Endothelial cell (in vitro differentiated cells): ENCODE data around the gene SLC44A5. TPM values are rescaled to one million over a fixed set of nuclear protein-coding genes. Genes with fewer than 3 reads are reported as not detected.

Source experiments
- DNase-seq: peaks from one replicate; pipeline ENCODE4 v3.0.0; 2021; ENCODE audit warnings: low spot score
- H3K27ac Mint-ChIP-seq: one replicate; pipeline ENCODE4 v1.8.0; 2021; ENCODE audit warnings: mixed read lengths, inconsistent platforms; ENCODE audit not compliant: unreplicated experiment
- H3K27me3 Mint-ChIP-seq: one replicate; pipeline ENCODE4 v1.8.0; 2021; ENCODE audit warnings: mild to moderate bottlenecking, moderate library complexity, mixed read lengths, inconsistent platforms; ENCODE audit not compliant: unreplicated experiment
- H3K36me3 Mint-ChIP-seq: one replicate; pipeline ENCODE4 v1.8.0; 2021; ENCODE audit warnings: mild to moderate bottlenecking, low read depth, mixed read lengths, inconsistent platforms; ENCODE audit not compliant: unreplicated experiment
- H3K4me1 Mint-ChIP-seq: one replicate; pipeline ENCODE4 v1.8.0; 2021; ENCODE audit warnings: mild to moderate bottlenecking, mixed read lengths, inconsistent platforms; ENCODE audit not compliant: unreplicated experiment
- H3K4me3 Mint-ChIP-seq: one replicate; pipeline ENCODE4 v1.8.0; 2021; ENCODE audit warnings: mild to moderate bottlenecking, mixed read lengths, inconsistent platforms; ENCODE audit not compliant: unreplicated experiment
- H3K9me3 Mint-ChIP-seq: one replicate; pipeline ENCODE4 v1.8.0; 2021; ENCODE audit warnings: mixed read lengths, inconsistent platforms; ENCODE audit not compliant: unreplicated experiment
- total RNA-seq: library from RNA; stranded (reverse); fragmentation: NEBNext Ultra II Directional; extraction: Animal tissue kit (Norgen Biotek cat#: 25700); gene quantifications from one replicate; pipeline ENCODE4 v1.2.1, GENCODE V29; 2021; ENCODE audit not compliant: unreplicated experiment
- TF ChIP-seq, protein P1 (sequence below): fragments of 200-600 bp; sonication (generic); IDR thresholded peaks from one replicate; pipeline ENCODE4 v1.5.0; 2021; ENCODE audit warnings: antibody characterized with exemption; ENCODE audit not compliant: unreplicated experiment

Gene SLC44A5
- total RNA-seq, 1 donor from 2014 or later = 3.4 TPM

DNA sequence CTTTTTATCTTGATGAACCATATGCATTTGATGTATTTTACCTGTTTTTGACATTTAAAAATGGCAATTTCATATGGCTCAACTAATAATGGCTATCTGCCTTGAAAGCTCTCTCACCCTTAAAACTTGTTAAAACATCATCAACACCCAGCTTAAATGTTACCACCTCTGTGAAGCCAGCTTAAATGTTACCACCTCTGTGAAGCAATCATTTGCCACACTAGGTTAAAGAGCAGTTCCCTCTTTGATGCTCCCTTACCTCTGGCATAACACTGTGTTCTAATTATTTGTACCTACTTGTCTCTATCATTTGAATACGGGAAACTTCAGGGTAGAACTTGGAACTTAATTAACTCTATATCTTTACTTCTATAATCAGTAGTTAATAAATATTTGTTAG lies 294.7 kb downstream of the SLC44A5 start:
- peaks cover 1% of the 10 kb centered on the region for H3K27me3 Mint-ChIP-seq
- H3K4me3 Mint-ChIP-seq = no peak overlapping the region
- H3K4me1 Mint-ChIP-seq = no peaks in the 10 kb centered on the region
- H3K9me3 Mint-ChIP-seq = no peaks in the 10 kb centered on the region
- no peaks in the 10 kb centered on the region for H3K36me3 Mint-ChIP-seq
- no peak overlapping the region for H3K27ac Mint-ChIP-seq
- DNase-seq = no peak
- TF ChIP-seq, protein P1, sequence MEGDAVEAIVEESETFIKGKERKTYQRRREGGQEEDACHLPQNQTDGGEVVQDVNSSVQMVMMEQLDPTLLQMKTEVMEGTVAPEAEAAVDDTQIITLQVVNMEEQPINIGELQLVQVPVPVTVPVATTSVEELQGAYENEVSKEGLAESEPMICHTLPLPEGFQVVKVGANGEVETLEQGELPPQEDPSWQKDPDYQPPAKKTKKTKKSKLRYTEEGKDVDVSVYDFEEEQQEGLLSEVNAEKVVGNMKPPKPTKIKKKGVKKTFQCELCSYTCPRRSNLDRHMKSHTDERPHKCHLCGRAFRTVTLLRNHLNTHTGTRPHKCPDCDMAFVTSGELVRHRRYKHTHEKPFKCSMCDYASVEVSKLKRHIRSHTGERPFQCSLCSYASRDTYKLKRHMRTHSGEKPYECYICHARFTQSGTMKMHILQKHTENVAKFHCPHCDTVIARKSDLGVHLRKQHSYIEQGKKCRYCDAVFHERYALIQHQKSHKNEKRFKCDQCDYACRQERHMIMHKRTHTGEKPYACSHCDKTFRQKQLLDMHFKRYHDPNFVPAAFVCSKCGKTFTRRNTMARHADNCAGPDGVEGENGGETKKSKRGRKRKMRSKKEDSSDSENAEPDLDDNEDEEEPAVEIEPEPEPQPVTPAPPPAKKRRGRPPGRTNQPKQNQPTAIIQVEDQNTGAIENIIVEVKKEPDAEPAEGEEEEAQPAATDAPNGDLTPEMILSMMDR = no peak

DNA sequence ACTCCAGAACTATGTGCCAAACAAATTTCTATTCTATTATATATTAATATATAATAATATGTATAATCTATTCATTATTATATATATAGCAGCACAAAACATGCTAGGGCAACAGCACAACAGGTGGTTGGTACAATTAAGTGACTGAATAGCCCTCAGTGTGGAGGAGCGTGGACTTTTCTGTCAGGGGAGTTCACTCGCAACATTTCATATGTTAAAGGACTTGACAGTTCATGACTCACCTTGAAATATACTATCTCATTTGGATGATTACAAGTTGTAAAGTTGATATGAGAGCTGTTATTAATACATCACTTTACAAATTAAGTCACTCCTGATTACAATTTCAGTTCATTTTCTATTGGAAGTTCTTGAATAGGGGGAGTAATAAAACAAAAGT lies 298.3 kb downstream of the SLC44A5 start:
- Mint-ChIP-seq H3K36me3 (no peaks in the 10 kb centered on the region), H3K27me3 (no peaks in the 10 kb centered on the region)

DNA sequence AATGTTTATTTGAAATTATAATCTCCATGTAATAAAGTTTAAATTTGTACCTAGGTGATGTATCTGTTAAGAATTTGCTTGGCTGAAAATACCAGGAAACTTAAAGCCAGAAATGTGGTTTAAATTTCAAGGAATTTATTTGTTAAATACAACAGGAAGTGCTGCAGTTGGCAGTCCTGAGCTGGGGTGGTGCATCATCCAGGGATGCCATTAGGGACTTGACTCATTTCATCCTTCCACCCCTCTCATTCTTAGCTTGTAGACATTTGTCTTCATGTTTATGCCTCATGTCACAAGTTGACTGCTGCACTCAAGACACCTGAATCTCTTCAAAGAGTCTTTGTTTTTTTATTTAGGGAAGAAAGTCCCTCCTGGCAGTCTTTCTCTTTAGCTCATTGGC lies 300.8 kb downstream of the SLC44A5 start:
- Mint-ChIP-seq H3K4me1 (no peaks in the 10 kb centered on the region), H3K9me3 (no peaks in the 10 kb centered on the region)
- DNase-seq = no peak

More for the DNA sequence above, 298.3 kb downstream of the SLC44A5 start:
- Mint-ChIP-seq H3K27ac (no peak overlapping the region), H3K9me3 (no peaks in the 10 kb centered on the region), H3K4me3 (no peak overlapping the region), H3K4me1 (no peaks in the 10 kb centered on the region)
- DNase-seq = no peak
- TF ChIP-seq, protein P1 = no peak

DNA sequence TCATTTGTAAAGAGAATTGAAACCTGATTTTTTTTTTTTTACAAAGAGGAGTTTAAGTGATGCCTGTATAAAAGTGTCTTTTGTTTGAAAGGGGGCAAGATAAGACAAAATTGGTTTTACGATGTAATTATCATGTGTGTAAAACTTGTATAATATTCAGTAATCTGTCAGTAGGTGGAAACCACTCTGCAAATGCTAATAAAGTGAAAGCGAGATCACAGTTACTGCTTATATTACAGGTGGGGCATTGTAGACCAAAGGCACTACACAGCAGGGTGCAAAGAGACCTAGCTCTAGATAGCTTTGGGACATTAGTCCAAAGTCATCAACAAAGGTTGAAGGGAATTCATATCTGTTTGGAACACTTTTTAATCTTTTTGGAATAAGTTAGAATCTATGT lies 302.5 kb downstream of the SLC44A5 start:
- TF ChIP-seq, protein P1 = no peak
- Mint-ChIP-seq H3K27ac (no peak overlapping the region), H3K4me1 (no peaks in the 10 kb centered on the region), H3K27me3 (no peaks in the 10 kb centered on the region), H3K9me3 (no peaks in the 10 kb centered on the region), H3K36me3 (no peaks in the 10 kb centered on the region), H3K4me3 (no peak overlapping the region)
- DNase-seq = no peak

More for the DNA sequence above, 300.8 kb downstream of the SLC44A5 start:
- Mint-ChIP-seq H3K4me3 (no peak overlapping the region), H3K27ac (no peak overlapping the region), H3K36me3 (no peaks in the 10 kb centered on the region), H3K27me3 (no peaks in the 10 kb centered on the region)
- TF ChIP-seq, protein P1 = no peak

DNA sequence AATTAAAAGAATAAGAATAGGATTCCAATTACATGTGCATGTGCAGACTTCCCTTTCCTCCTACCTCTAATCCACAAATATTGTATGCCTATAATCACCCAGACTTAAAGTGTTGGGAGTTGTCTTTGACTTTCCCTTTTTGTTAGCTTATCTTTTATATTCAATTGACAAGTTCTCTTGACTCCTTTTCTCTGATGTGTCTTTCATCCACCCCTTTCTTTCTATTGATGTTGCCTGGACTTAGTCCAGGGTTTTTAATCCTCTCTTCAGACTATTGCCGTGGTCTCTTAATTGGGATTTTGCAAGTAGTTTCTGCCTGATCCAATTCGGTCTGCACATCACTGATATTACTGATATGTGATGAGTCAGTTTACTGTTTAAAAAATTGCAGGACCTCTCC lies 305.9 kb downstream of the SLC44A5 start:
- Mint-ChIP-seq H3K4me3 (no peak overlapping the region), H3K27me3 (no peaks in the 10 kb centered on the region), H3K36me3 (no peaks in the 10 kb centered on the region), H3K9me3 (no peaks in the 10 kb centered on the region), H3K4me1 (no peaks in the 10 kb centered on the region), H3K27ac (no peak overlapping the region)
- TF ChIP-seq, protein P1 = no peak
- no peak for DNase-seq
